Natural killer cell (primary cell): Measurements from ENCODE around the gene SLC36A4. TPM values are rescaled to one million over a fixed set of nuclear protein-coding genes. Genes with fewer than 3 reads are reported as not detected.

Experiments
- ATAC-seq, 3 donors: fragments of 150-1000 bp in 2 of 3; fragments of 200-7000 bp in 1 of 3; cut with Tn5 transposase; 1 replicate in 1 of 3; 2 replicates in 2 of 3; pipeline ENCODE4 v1.10.0; 2021; ENCODE audit warnings: mild to moderate bottlenecking in 2 of 3, moderate library complexity in 2 of 3
- DNase-seq, 2 donors: peaks; one replicate each; pipeline versions ENCODE4 v3.0.0 to v3.0.0-alpha.2; 2013 to 2021; ENCODE audit warnings: mixed read lengths in 1 of 2
- H3K27ac ChIP-seq: one replicate; pipeline ENCODE4 v1.5.1; 2013; ENCODE audit warnings: mild to moderate bottlenecking, low read length
- H3K27me3 ChIP-seq: one replicate; pipeline ENCODE4 v1.6.1; 2013; ENCODE audit warnings: low read length; ENCODE audit not compliant: control insufficient read depth, insufficient read depth
- H3K36me3 ChIP-seq: one replicate; pipeline ENCODE4 v1.6.1; 2013; ENCODE audit warnings: low read length; ENCODE audit not compliant: control insufficient read depth, insufficient read depth
- H3K4me1 ChIP-seq: one replicate; pipeline ENCODE4 v1.6.1; 2013; ENCODE audit warnings: low read length; ENCODE audit not compliant: control insufficient read depth, insufficient read depth
- H3K4me3 ChIP-seq: one replicate; pipeline ENCODE4 v1.5.1; 2013; ENCODE audit warnings: low read length
- H3K9me3 ChIP-seq: one replicate; pipeline ENCODE4 v1.6.1; 2013; ENCODE audit warnings: low read length; ENCODE audit not compliant: control insufficient read depth, insufficient read depth
- H3K27ac Mint-ChIP-seq, 2 donors: one replicate each; pipeline ENCODE4 v1.8.0; 2022; ENCODE audit warnings: mild to moderate bottlenecking in 2 of 2, mixed read lengths in 2 of 2, moderate library complexity in 1 of 2
- H3K27me3 Mint-ChIP-seq, 2 donors: one replicate each; pipeline ENCODE4 v1.8.0; 2022; ENCODE audit warnings: low read depth in 2 of 2, mixed read lengths in 2 of 2
- H3K36me3 Mint-ChIP-seq: one replicate; pipeline ENCODE4 v1.8.0; 2022; ENCODE audit warnings: mixed read lengths
- H3K4me1 Mint-ChIP-seq, 2 donors: one replicate each; pipeline ENCODE4 v1.8.0; 2022; ENCODE audit warnings: mixed read lengths in 2 of 2
- H3K4me3 Mint-ChIP-seq: one replicate; pipeline ENCODE4 v1.8.0; 2022; ENCODE audit warnings: mild to moderate bottlenecking, moderate library complexity, mixed read lengths
- H3K9me3 Mint-ChIP-seq, 2 donors: one replicate each; pipeline ENCODE4 v1.8.0; 2022; ENCODE audit warnings: mixed read lengths in 2 of 2
- CTCF ChIP-seq: fragments of 200-600 bp; IDR thresholded peaks from one replicate; pipeline ENCODE4 v1.8.0; 2022; ENCODE audit warnings: antibody characterized with exemption
- WGBS: methylation state at CpG from one replicate; pipeline ENCODE4 v1.1.7; 2013; ENCODE audit warnings: missing lambda C conversion rate; ENCODE audit not compliant: insufficient coverage; 5-methylcytosine and 5-hydroxymethylcytosine counted together
- intact Hi-C: fragments of 100-400 bp; cut with micrococcal nuclease; formaldehyde crosslinking; loops from one replicate; pipeline ENCODE4 v1.14.2; 2022
- total RNA-seq, 4 donors: library from RNA; stranded (reverse); fragments of 120-200 nt in 1 of 4; gene quantifications; one replicate each; pipeline versions ENCODE4 v1.2.3 to v1.2.4, GENCODE V29; 2013 to 2022

SLC36A4 gene
- total RNA-seq, 3 donors from 2014 or later (not counting 1 experiment from before 2014, with no cell fraction given): 14.2 to 17.0 (median 14.6) TPM

GRCh38 chr11:93128574-93128973 is 69.2 kb downstream of the SLC36A4 start:
- ATAC-seq (no peak), DNase-seq (no peak)
- intact Hi-C loops: no loop called here
- H3K9me3 ChIP-seq: no peaks in the 10 kb centered on the region
- Mint-ChIP-seq H3K9me3 (peaks cover 0 to 7% of the 10 kb centered on the region in 2 donors), H3K4me3 (no peak overlapping the region), H3K36me3 (no peaks in the 10 kb centered on the region), H3K27ac (no peak overlapping the region), H3K27me3 (peaks cover 0 to 3% of the 10 kb centered on the region in 2 donors), H3K4me1 (no peaks in the 10 kb centered on the region)
- WGBS: 93% methylated on average over 3 of the region's 3 CpGs
- H3K4me3 ChIP-seq: no peak overlapping the region
- H3K27ac ChIP-seq: no peak overlapping the region
- H3K4me1 ChIP-seq: no peaks in the 10 kb centered on the region
- H3K36me3 ChIP-seq: no peaks in the 10 kb centered on the region
- no peaks in the 10 kb centered on the region for H3K27me3 ChIP-seq
- no peak for TF ChIP-seq CTCF

- 89% methylated on average over 4 of the region's 4 CpGs for WGBS
- H3K27ac Mint-ChIP-seq: no peak overlapping the region
- H3K4me3 ChIP-seq: no peak overlapping the region
- intact Hi-C loops: no loop called here
- no peaks in the 10 kb centered on the region for H3K4me1 Mint-ChIP-seq
- H3K27me3 Mint-ChIP-seq: peaks cover 0 to 7% of the 10 kb centered on the region in 2 donors
- H3K27me3 ChIP-seq: no peaks in the 10 kb centered on the region
- H3K4me3 Mint-ChIP-seq: no peak overlapping the region
- DNase-seq: no peak
- TF ChIP-seq CTCF: no peak
- ATAC-seq: no peak
- no peaks in the 10 kb centered on the region for H3K36me3 Mint-ChIP-seq
- no peaks in the 10 kb centered on the region for H3K36me3 ChIP-seq
- H3K4me1 ChIP-seq: no peaks in the 10 kb centered on the region
- H3K27ac ChIP-seq: no peak overlapping the region
- peaks cover 4 to 7% of the 10 kb centered on the region in 2 donors for H3K9me3 Mint-ChIP-seq
- H3K9me3 ChIP-seq: no peaks in the 10 kb centered on the region
Measured at GRCh38 chr11:93123351-93123898, 74.4 kb downstream of the SLC36A4 start.

GRCh38 chr11:93122535-93123235 is 75.1 kb downstream of the SLC36A4 start:
- no peak overlapping the region for H3K4me3 ChIP-seq
- TF ChIP-seq CTCF: no peak
- H3K27me3 Mint-ChIP-seq: peaks cover 6 to 7% of the 10 kb centered on the region in 2 donors
- no peaks in the 10 kb centered on the region for H3K36me3 Mint-ChIP-seq
- no peak overlapping the region for H3K4me3 Mint-ChIP-seq
- ATAC-seq (no peak), DNase-seq (no peak)
- no peaks in the 10 kb centered on the region for H3K4me1 ChIP-seq
- H3K36me3 ChIP-seq: no peaks in the 10 kb centered on the region
- no peaks in the 10 kb centered on the region for H3K9me3 ChIP-seq
- H3K27ac Mint-ChIP-seq: no peak overlapping the region
- peaks cover 5 to 7% of the 10 kb centered on the region in 2 donors for H3K9me3 Mint-ChIP-seq
- no peak overlapping the region for H3K27ac ChIP-seq
- H3K4me1 Mint-ChIP-seq: no peaks in the 10 kb centered on the region
- intact Hi-C loops: no loop called here
- H3K27me3 ChIP-seq: no peaks in the 10 kb centered on the region
- WGBS: 87% methylated on average over 2 of the region's 2 CpGs
